ENCODE data around the gene B4GALT1. TPM values are rescaled to one million over a fixed set of nuclear protein-coding genes. Genes with fewer than 3 reads are reported as not detected.

Gene B4GALT1
- total and polyA plus RNA-seq, 2 donors (not counting 1 experiment from before 2014, with no cell fraction given), result 24.1 to 64.8 TPM

DNA sequence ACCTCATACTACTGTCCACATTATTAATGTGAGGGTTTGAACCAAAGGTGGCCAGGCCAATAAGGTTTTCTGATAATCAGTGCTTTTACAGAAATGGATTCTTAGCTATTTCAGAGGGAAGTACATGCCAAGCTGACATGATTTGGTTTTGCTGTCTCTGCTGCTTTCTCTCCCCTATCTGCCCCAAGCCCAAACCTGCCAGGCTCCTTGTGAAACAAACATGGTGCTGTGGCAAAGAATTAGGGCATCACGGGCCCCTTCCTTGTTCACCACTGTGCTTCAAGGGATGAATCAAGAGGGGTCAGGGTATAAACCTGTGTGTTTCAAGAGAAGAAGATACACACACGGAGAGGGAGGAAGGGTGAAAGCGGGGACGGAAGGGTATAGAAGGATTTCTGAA is 49.3 kb downstream of the B4GALT1 start:
- Histone ChIP-seq H3K27ac (ENCODE audit: insufficient read depth, low read length) (no peak overlapping the region), H3K4me3 (replicated peaks in 1 of 4; ENCODE audit: control extremely low read depth in 1 of 4, insufficient read depth in 1 of 4, low read depth in 3 of 4, low read length in 4 of 4) (no peak overlapping the region), H3K4me1 (ENCODE audit: control insufficient read depth, extremely low read depth, insufficient read depth, low read length) (peaks cover 11% of the 10 kb centered on the region), H3K36me3 (ENCODE audit: control insufficient read depth, insufficient read depth, low read length) (peaks cover 9% of the 10 kb centered on the region), H3K9ac (ENCODE audit: insufficient read depth, low read length) (no peak overlapping the region), H3K27me3 (ENCODE audit: control insufficient read depth, insufficient read depth, low read length) (no peaks in the 10 kb centered on the region), H3K4me2 (ENCODE audit: extremely low read depth, insufficient read depth, low read length) (peak overlapping the region; percentile 15), H4K20me1 (ENCODE audit: control insufficient read depth, extremely low read depth, insufficient read depth, low read length) (no peaks in the 10 kb centered on the region), H3K79me2 (ENCODE audit: control insufficient read depth, insufficient read depth, low read length) (no peaks in the 10 kb centered on the region), H3K9me3 (ENCODE audit: control insufficient read depth, insufficient read depth, low read depth, low read length) (no peaks in the 10 kb centered on the region), H2AFZ (ENCODE audit: low read length) (no peak overlapping the region)
- DNase-seq (ENCODE audit: low read depth in 2 of 2), result no peak
- no peak for TF ChIP-seq EZH2 (IDR thresholded peaks at IDR 0.05; ENCODE audit: low read length, missing control alignments)
- TF ChIP-seq, protein P1, sequence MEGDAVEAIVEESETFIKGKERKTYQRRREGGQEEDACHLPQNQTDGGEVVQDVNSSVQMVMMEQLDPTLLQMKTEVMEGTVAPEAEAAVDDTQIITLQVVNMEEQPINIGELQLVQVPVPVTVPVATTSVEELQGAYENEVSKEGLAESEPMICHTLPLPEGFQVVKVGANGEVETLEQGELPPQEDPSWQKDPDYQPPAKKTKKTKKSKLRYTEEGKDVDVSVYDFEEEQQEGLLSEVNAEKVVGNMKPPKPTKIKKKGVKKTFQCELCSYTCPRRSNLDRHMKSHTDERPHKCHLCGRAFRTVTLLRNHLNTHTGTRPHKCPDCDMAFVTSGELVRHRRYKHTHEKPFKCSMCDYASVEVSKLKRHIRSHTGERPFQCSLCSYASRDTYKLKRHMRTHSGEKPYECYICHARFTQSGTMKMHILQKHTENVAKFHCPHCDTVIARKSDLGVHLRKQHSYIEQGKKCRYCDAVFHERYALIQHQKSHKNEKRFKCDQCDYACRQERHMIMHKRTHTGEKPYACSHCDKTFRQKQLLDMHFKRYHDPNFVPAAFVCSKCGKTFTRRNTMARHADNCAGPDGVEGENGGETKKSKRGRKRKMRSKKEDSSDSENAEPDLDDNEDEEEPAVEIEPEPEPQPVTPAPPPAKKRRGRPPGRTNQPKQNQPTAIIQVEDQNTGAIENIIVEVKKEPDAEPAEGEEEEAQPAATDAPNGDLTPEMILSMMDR (conservative IDR thresholded peaks at IDR 0.05 in 1 of 2, IDR thresholded peaks at IDR 0.05 in 1 of 2; ENCODE audit: low read depth in 1 of 2, low read length in 2 of 2), result no peak

DNA sequence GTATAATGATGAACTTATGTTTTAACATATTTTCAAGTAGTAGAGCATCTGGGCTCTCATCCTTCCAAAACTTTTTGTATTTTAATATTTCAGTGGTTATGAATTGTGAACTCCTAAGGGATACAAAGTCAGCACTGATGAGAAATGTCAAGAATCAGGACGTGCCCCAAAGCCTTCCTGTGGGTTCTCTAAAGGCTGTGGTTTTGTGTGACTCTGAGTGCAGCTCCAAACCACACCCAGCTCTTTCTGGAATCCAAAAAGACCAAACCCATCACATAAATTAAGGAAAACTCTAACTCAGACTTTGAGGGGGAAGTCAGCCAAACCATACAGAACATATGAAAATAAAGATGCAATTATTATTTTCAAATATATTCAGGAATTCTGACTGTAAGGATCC is 49.8 kb downstream of the B4GALT1 start:
- H3K4me1 ChIP-seq (ENCODE audit: control insufficient read depth, extremely low read depth, insufficient read depth, low read length), result peaks cover 11% of the 10 kb centered on the region
- no peak for TF ChIP-seq EZH2 (IDR thresholded peaks at IDR 0.05; ENCODE audit: low read length, missing control alignments)
- H2AFZ ChIP-seq (ENCODE audit: low read length), result no peak overlapping the region
- H3K27ac ChIP-seq (ENCODE audit: insufficient read depth, low read length), result no peak overlapping the region
- no peaks in the 10 kb centered on the region for H3K79me2 ChIP-seq (ENCODE audit: control insufficient read depth, insufficient read depth, low read length)
- DNase-seq (ENCODE audit: low read depth in 2 of 2), result peak; percentile 71 to 78
- no peak overlapping the region for H3K4me2 ChIP-seq (ENCODE audit: extremely low read depth, insufficient read depth, low read length)
- H3K9ac ChIP-seq (ENCODE audit: insufficient read depth, low read length), result no peak overlapping the region
- no peaks in the 10 kb centered on the region for H4K20me1 ChIP-seq (ENCODE audit: control insufficient read depth, extremely low read depth, insufficient read depth, low read length)
- H3K36me3 ChIP-seq (ENCODE audit: control insufficient read depth, insufficient read depth, low read length), result peaks cover 9% of the 10 kb centered on the region
- no peaks in the 10 kb centered on the region for H3K9me3 ChIP-seq (ENCODE audit: control insufficient read depth, insufficient read depth, low read depth, low read length)
- H3K27me3 ChIP-seq (ENCODE audit: control insufficient read depth, insufficient read depth, low read length), result no peaks in the 10 kb centered on the region
- H3K4me3 ChIP-seq (replicated peaks in 1 of 4; ENCODE audit: control extremely low read depth in 1 of 4, insufficient read depth in 1 of 4, low read depth in 3 of 4, low read length in 4 of 4), result no peak overlapping the region

DNA sequence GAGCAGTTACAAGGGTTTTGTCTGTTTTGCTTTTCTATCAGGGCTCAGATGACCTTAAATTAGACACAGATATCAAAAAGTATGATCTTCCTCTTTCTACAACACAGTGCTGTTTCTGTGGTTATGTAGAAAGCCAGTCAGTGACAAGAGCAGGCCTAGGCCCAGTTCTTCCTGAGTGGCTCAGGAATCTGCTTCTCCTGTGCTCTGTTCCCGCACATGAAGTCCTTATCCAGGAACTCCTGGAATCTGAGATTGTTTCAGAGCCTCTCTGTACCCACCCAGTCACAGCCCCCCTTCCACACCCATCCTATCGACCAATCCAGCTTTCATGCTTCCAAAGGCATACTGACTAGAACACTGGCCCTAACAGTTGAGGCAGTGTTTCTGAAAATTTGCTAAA is 50.3 kb downstream of the B4GALT1 start:
- no peaks in the 10 kb centered on the region for H3K27me3 ChIP-seq (ENCODE audit: control insufficient read depth, insufficient read depth, low read length)
- no peak overlapping the region for H2AFZ ChIP-seq (ENCODE audit: low read length)
- no peak overlapping the region for H3K4me3 ChIP-seq (replicated peaks in 1 of 4; ENCODE audit: control extremely low read depth in 1 of 4, insufficient read depth in 1 of 4, low read depth in 3 of 4, low read length in 4 of 4)
- DNase-seq (ENCODE audit: low read depth in 2 of 2), result peak in 1 of 2 donors; percentile 70
- no peaks in the 10 kb centered on the region for H3K9me3 ChIP-seq (ENCODE audit: control insufficient read depth, insufficient read depth, low read depth, low read length)
- H3K4me2 ChIP-seq (ENCODE audit: extremely low read depth, insufficient read depth, low read length), result no peak overlapping the region
- H3K27ac ChIP-seq (ENCODE audit: insufficient read depth, low read length), result no peak overlapping the region
- no peaks in the 10 kb centered on the region for H4K20me1 ChIP-seq (ENCODE audit: control insufficient read depth, extremely low read depth, insufficient read depth, low read length)
- H3K36me3 ChIP-seq (ENCODE audit: control insufficient read depth, insufficient read depth, low read length), result peaks cover 9% of the 10 kb centered on the region
- H3K79me2 ChIP-seq (ENCODE audit: control insufficient read depth, insufficient read depth, low read length), result no peaks in the 10 kb centered on the region
- no peak for TF ChIP-seq EZH2 (IDR thresholded peaks at IDR 0.05; ENCODE audit: low read length, missing control alignments)
- TF ChIP-seq, protein P1 (conservative IDR thresholded peaks at IDR 0.05 in 1 of 2, IDR thresholded peaks at IDR 0.05 in 1 of 2; ENCODE audit: low read depth in 1 of 2, low read length in 2 of 2), result no peak
- H3K9ac ChIP-seq (ENCODE audit: insufficient read depth, low read length), result no peak overlapping the region
- peaks cover 11% of the 10 kb centered on the region for H3K4me1 ChIP-seq (ENCODE audit: control insufficient read depth, extremely low read depth, insufficient read depth, low read length)
